Endodermal cell (in vitro differentiated cells): ENCODE measurements around the gene FAF1. TPM values are rescaled to one million over a fixed set of nuclear protein-coding genes. Genes with fewer than 3 reads are reported as not detected.
A peak's percentile ranks its signal among the peaks of the same experiment; 100 is the strongest.

Experiments
- DNase-seq: peaks from one replicate; pipeline ENCODE4 v3.0.0-alpha.2; 2017
- H3K27ac ChIP-seq: 2 replicates; pipeline ENCODE4 v1.5.1; 2013; ENCODE audit warnings: mild to moderate bottlenecking, low read depth, low read length, moderate library complexity
- H3K27me3 ChIP-seq: 2 replicates; pipeline ENCODE4 v1.6.1; 2013; ENCODE audit warnings: mild to moderate bottlenecking, low read length, moderate library complexity; ENCODE audit not compliant: insufficient read depth, control insufficient read depth, poor library complexity, severe bottlenecking
- H3K36me3 ChIP-seq: 2 replicates; pipeline ENCODE4 v1.7.0; 2013; ENCODE audit warnings: mild to moderate bottlenecking, low read length, moderate library complexity; ENCODE audit not compliant: control insufficient read depth, insufficient read depth
- H3K4me1 ChIP-seq: one replicate; pipeline ENCODE4 v1.7.0; 2013; ENCODE audit warnings: low read length; ENCODE audit not compliant: control insufficient read depth, insufficient read depth
- H3K4me3 ChIP-seq: 2 replicates; pipeline ENCODE4 v1.5.1; 2013; ENCODE audit warnings: mild to moderate bottlenecking, low read length, moderate library complexity
- H3K9ac ChIP-seq: 2 replicates; pipeline ENCODE4 v1.6.1; 2013; ENCODE audit warnings: mild to moderate bottlenecking, low read length, moderate library complexity; ENCODE audit not compliant: poor library complexity, severe bottlenecking; ENCODE audit errors: extremely low read depth
- H3K9me3 ChIP-seq: 2 replicates; pipeline ENCODE4 v1.6.1; 2013; ENCODE audit warnings: mild to moderate bottlenecking, low read length, moderate library complexity; ENCODE audit not compliant: control insufficient read depth
- H3K27ac Mint-ChIP-seq: 2 replicates; pipeline ENCODE4 v1.8.0; 2020; ENCODE audit warnings: mixed read lengths
- H3K27me3 Mint-ChIP-seq: 2 replicates; pipeline ENCODE4 v1.8.0; 2021; ENCODE audit warnings: mild to moderate bottlenecking, mixed read lengths; ENCODE audit not compliant: insufficient read depth
- H3K36me3 Mint-ChIP-seq: 2 replicates; pipeline ENCODE4 v1.8.0; 2020; ENCODE audit warnings: low read depth, mixed read lengths
- H3K4me1 Mint-ChIP-seq: 2 replicates; pipeline ENCODE4 v1.8.0; 2020; ENCODE audit warnings: mixed read lengths
- H3K4me3 Mint-ChIP-seq: 2 replicates; pipeline ENCODE4 v1.8.0; 2020; ENCODE audit warnings: mild to moderate bottlenecking, moderate library complexity, mixed read lengths
- H3K9me3 Mint-ChIP-seq: 2 replicates; pipeline ENCODE4 v1.8.0; 2020; ENCODE audit warnings: mild to moderate bottlenecking, mixed read lengths
- CTCF ChIP-seq: fragments of 200-600 bp; sonication (generic); conservative IDR thresholded peaks from 2 replicates; pipeline ENCODE4 v1.5.0; 2021; ENCODE audit warnings: antibody characterized with exemption, mild to moderate bottlenecking
- WGBS, 2 experiments: methylation state at CpG; one replicate each; pipeline versions ENCODE4 v1.1.5 to v1.1.7; 2013; ENCODE audit warnings: missing lambda C conversion rate in 2 of 2, mixed read lengths in 1 of 2; ENCODE audit not compliant: insufficient coverage in 1 of 2, insufficient read length in 1 of 2; 5-methylcytosine and 5-hydroxymethylcytosine counted together
- total RNA-seq, 2 donors: library from RNA; stranded (reverse); fragmentation: NEBNext Ultra II Directional in 1 of 2; extraction: Animal tissue kit (Norgen Biotek cat#: 25700) in 1 of 2; gene quantifications; 2 replicates in 1 of 2; 3 replicates in 1 of 2; pipeline ENCODE4 v1.2.1, GENCODE V29; 2021

FAF1 gene
- total RNA-seq, 2 donors from 2014 or later, result 76.4 to 94.4 TPM

DNA sequence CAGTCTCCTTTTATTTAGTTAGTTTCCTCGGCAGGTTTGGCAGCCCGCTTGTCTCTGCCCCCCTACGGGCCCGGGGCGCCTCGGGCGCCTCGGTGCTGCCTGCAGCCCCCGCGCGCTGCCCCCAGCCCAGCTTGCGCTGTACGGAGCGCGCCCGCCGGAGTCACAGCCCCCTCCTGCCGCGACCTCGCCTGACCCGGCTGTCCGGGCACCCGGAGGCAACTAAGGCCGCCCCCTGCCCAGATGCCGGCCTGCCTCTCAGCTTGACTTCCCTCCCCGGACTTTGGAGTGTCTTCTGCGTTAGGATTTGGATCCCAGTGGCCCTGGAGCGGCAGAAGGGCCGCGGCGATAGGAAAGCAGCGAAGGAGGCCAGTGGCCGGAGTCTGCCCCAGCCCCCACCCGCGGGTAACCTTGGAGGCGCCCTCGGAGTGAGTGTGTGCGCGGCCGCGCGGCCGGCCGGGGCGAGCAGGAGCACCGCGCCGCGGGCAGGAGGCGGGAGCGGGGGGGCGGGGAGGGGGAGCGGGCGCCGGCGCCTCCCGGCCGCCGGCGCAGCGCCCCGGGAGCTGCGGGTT lies 17.6 kb upstream of the FAF1 start:
- DNase-seq, result no peak
- H3K27me3 ChIP-seq, result peaks cover 98% of the 10 kb centered on the region
- Mint-ChIP-seq H3K27ac (no peak overlapping the region), H3K9me3 (no peaks in the 10 kb centered on the region), H3K27me3 (peaks cover 94% of the 10 kb centered on the region), H3K4me3 (peak overlapping the region; percentile 60), H3K4me1 (peaks cover 15% of the 10 kb centered on the region), H3K36me3 (no peaks in the 10 kb centered on the region)
- H3K9me3 ChIP-seq, result no peaks in the 10 kb centered on the region
- no peak overlapping the region for H3K27ac ChIP-seq
- TF ChIP-seq CTCF, result no peak
- H3K9ac ChIP-seq, result no peak overlapping the region
- no peaks in the 10 kb centered on the region for H3K4me1 ChIP-seq
- no peaks in the 10 kb centered on the region for H3K36me3 ChIP-seq
- peak overlapping the region; percentile 79 for H3K4me3 ChIP-seq
- WGBS, 2 experiments, result 0% methylated on average over 6 to 63 of the region's 63 CpGs

- peak; percentile 73 for DNase-seq
- Mint-ChIP-seq H3K27me3 (peaks cover 92% of the 10 kb centered on the region), H3K27ac (no peak overlapping the region), H3K4me1 (peaks cover 15% of the 10 kb centered on the region), H3K4me3 (peak overlapping the region; percentile 60), H3K9me3 (no peaks in the 10 kb centered on the region), H3K36me3 (no peaks in the 10 kb centered on the region)
- H3K9me3 ChIP-seq, result no peaks in the 10 kb centered on the region
- H3K9ac ChIP-seq, result no peak overlapping the region
- peaks cover 98% of the 10 kb centered on the region for H3K27me3 ChIP-seq
- no peaks in the 10 kb centered on the region for H3K36me3 ChIP-seq
- WGBS, 2 experiments, result 1 to 2% methylated on average over 17 to 26 of the region's 26 CpGs
- no peak for TF ChIP-seq CTCF
- H3K4me3 ChIP-seq, result peak overlapping the region; percentile 75
- no peak overlapping the region for H3K27ac ChIP-seq
- H3K4me1 ChIP-seq, result no peaks in the 10 kb centered on the region
Measured at GRCh38 chr1:50976890-50977574, 17.0 kb upstream of the FAF1 start.

DNA sequence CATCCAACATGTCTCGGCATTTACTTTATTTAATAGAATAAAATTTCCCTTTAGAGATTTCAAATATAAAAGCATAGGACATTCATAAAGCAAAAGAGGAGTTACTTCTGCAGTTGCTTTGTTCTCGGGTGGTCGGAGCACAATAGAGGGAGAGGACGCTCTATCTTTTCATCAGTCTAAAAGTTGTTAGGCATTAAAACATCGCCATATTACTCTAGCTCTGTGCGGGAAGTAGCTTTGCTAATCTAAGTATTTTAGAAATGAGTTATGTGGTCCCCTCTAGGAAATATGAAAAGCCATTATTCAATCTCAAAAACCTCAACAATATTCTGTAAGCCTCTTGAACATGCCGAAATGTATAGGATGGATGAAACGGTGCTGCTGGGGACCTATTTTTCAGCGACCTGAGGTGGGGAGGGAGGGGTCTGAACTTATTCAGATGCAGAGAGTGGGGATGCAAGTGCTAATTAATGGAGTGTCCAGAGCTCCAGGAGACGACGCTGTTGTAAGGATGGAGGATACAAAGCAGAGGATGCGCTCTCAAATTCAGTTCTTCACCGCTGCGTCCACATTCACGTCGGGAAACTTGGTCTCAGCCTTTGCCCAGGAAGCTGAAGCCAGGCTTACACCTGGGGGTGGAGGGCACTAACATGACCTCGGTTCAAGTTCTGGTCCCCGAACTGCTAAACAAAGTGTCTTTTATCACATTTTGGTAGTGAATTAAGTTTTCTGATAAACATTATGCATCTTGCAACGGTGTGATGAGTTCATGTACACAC lies 16.2 kb upstream of the FAF1 start:
- Histone ChIP-seq H3K4me3 (peak overlapping the region; percentile 75), H3K9me3 (no peaks in the 10 kb centered on the region), H3K4me1 (no peaks in the 10 kb centered on the region), H3K27me3 (peaks cover 98% of the 10 kb centered on the region), H3K36me3 (no peaks in the 10 kb centered on the region), H3K27ac (no peak overlapping the region), H3K9ac (no peak overlapping the region)
- peak; percentile 53 for DNase-seq
- Mint-ChIP-seq H3K4me1 (peaks cover 15% of the 10 kb centered on the region), H3K27me3 (peaks cover 92% of the 10 kb centered on the region), H3K27ac (no peak overlapping the region), H3K36me3 (no peaks in the 10 kb centered on the region), H3K4me3 (peak overlapping the region; percentile 60), H3K9me3 (no peaks in the 10 kb centered on the region)
- no peak for TF ChIP-seq CTCF
- 3 to 6% methylated on average over 8 to 19 of the region's 19 CpGs for WGBS, 2 experiments
